ENCODE data around the gene MATK. TPM values are rescaled to one million over a fixed set of nuclear protein-coding genes. Genes with fewer than 3 reads are reported as not detected.
A peak's percentile ranks its signal among the peaks of the same experiment; 100 is the strongest.

Gene MATK
- total RNA-seq: 4.9 and 6.9 TPM in 2 replicates
- 4.8 and 7.4 TPM in 2 replicates for polyA plus RNA-seq

- H3K36me3 ChIP-seq: no peaks in the 10 kb centered on the region
- H3K27me3 ChIP-seq: peaks cover 35% of the 10 kb centered on the region
- H3K4me3 ChIP-seq: peak within 1 kb of the TSS; percentile 89
- no peaks in the 10 kb centered on the region for H3K9me3 ChIP-seq (ENCODE audit: low read depth)
- no peak within 1 kb of the TSS for H3K27ac ChIP-seq
- H3K4me1 ChIP-seq (ENCODE audit: low read depth): no peaks in the 10 kb centered on the region
- no peak for TF ChIP-seq CTCF (IDR thresholded peaks at IDR 0.05; ENCODE audit: low read depth, low read length)
- DNase-seq (ENCODE audit: low read depth in 1 of 2, low spot score in 1 of 2): no peak
These were observed at the start of gene MATK for GRCh38 chr19:3785938-3786824. Gene MATK, minus strand, starts transcription at chr19:3786381. Its CDS starts 1,246 bp downstream, at chr19:3785135.

GRCh38 chr19:3835055-3835435, 48.9 kb upstream of the MATK start:
- no peak for DNase-seq (ENCODE audit: low read depth in 1 of 2, low spot score in 1 of 2)
- Histone ChIP-seq H3K27me3 (no peaks in the 10 kb centered on the region), H3K36me3 (no peaks in the 10 kb centered on the region), H3K9me3 (ENCODE audit: low read depth) (no peaks in the 10 kb centered on the region), H3K4me3 (no peak overlapping the region), H3K27ac (no peak overlapping the region), H3K4me1 (ENCODE audit: low read depth) (no peaks in the 10 kb centered on the region)
- no peak for TF ChIP-seq CTCF (IDR thresholded peaks at IDR 0.05; ENCODE audit: low read depth, low read length)

- Histone ChIP-seq H3K4me3 (no peak overlapping the region), H3K27me3 (no peaks in the 10 kb centered on the region), H3K36me3 (no peaks in the 10 kb centered on the region), H3K4me1 (ENCODE audit: low read depth) (no peaks in the 10 kb centered on the region), H3K27ac (no peak overlapping the region), H3K9me3 (ENCODE audit: low read depth) (no peaks in the 10 kb centered on the region)
- TF ChIP-seq CTCF (IDR thresholded peaks at IDR 0.05; ENCODE audit: low read depth, low read length): no peak
- DNase-seq (ENCODE audit: low read depth in 1 of 2, low spot score in 1 of 2): no peak
These were observed 48.3 kb upstream of the MATK start for GRCh38 chr19:3834349-3835054.

- no peaks in the 10 kb centered on the region for H3K4me1 ChIP-seq (ENCODE audit: low read depth)
- no peaks in the 10 kb centered on the region for H3K9me3 ChIP-seq (ENCODE audit: low read depth)
- no peaks in the 10 kb centered on the region for H3K27me3 ChIP-seq
- DNase-seq (ENCODE audit: low read depth in 1 of 2, low spot score in 1 of 2): no peak
- H3K27ac ChIP-seq: no peak overlapping the region
- no peak overlapping the region for H3K4me3 ChIP-seq
- H3K36me3 ChIP-seq: no peaks in the 10 kb centered on the region
- no peak for TF ChIP-seq CTCF (IDR thresholded peaks at IDR 0.05; ENCODE audit: low read depth, low read length)
These were observed 47.6 kb upstream of the MATK start for GRCh38 chr19:3833578-3834348.

GRCh38 chr19:3832001-3832400, 45.8 kb upstream of the MATK start:
- no peaks in the 10 kb centered on the region for H3K4me1 ChIP-seq (ENCODE audit: low read depth)
- DNase-seq (ENCODE audit: low read depth in 1 of 2, low spot score in 1 of 2): no peak
- no peak overlapping the region for H3K27ac ChIP-seq
- H3K9me3 ChIP-seq (ENCODE audit: low read depth): no peaks in the 10 kb centered on the region
- no peak overlapping the region for H3K4me3 ChIP-seq
- TF ChIP-seq CTCF (IDR thresholded peaks at IDR 0.05; ENCODE audit: low read depth, low read length): no peak
- H3K36me3 ChIP-seq: no peaks in the 10 kb centered on the region
- H3K27me3 ChIP-seq: no peaks in the 10 kb centered on the region

All from cardiac muscle cell (in vitro differentiated cells and primary cell).